Astrocyte (in vitro differentiated cells and primary cell): Measurements from ENCODE around the gene CACNA1C. TPM values are rescaled to one million over a fixed set of nuclear protein-coding genes. Genes with fewer than 3 reads are reported as not detected.

Experiments
- DNase-seq: peaks from one replicate; pipeline ENCODE4 v3.0.0-alpha.2; 2010; ENCODE audit warnings: low read depth
- FAIRE-seq: peaks from 2 replicates; lab custom pipeline; 2011; peaks lifted over from hg19 to GRCh38; lab: Jason Lieb, UNC
- H2AFZ ChIP-seq: 2 replicates; pipeline ENCODE4 v1.6.0; 2012; ENCODE audit warnings: low read depth, low read length, inconsistent platforms
- H3K27ac ChIP-seq: 2 replicates; pipeline ENCODE4 v1.5.1; 2011; ENCODE audit warnings: low read depth, low read length, inconsistent platforms
- H3K27me3 ChIP-seq: 2 replicates; pipeline ENCODE4 v1.6.0; 2011; ENCODE audit warnings: low read length, inconsistent platforms; ENCODE audit not compliant: insufficient read depth
- H3K36me3 ChIP-seq: 2 replicates; pipeline ENCODE4 v1.5.1; 2011; ENCODE audit warnings: low read length, inconsistent platforms; ENCODE audit not compliant: insufficient read depth
- H3K4me1 ChIP-seq: 2 replicates; pipeline ENCODE4 v1.5.1; 2011; ENCODE audit warnings: low read length, inconsistent platforms; ENCODE audit not compliant: insufficient read depth
- H3K4me2 ChIP-seq: 2 replicates; pipeline ENCODE4 v1.6.0; 2012; ENCODE audit warnings: low read length, inconsistent platforms
- H3K4me3 ChIP-seq: 2 replicates; pipeline ENCODE4 v1.5.1; 2011; ENCODE audit warnings: low read depth, mild to moderate bottlenecking, low read length, inconsistent platforms; ENCODE audit not compliant: insufficient read depth
- H3K79me2 ChIP-seq: 2 replicates; pipeline ENCODE4 v1.6.0; 2012; ENCODE audit warnings: mild to moderate bottlenecking, low read length, inconsistent platforms; ENCODE audit not compliant: insufficient read depth
- H3K9ac ChIP-seq: 2 replicates; pipeline ENCODE4 v1.6.0; 2012; ENCODE audit warnings: mild to moderate bottlenecking, low read length, inconsistent platforms
- H3K9me3 ChIP-seq: 2 replicates; pipeline ENCODE4 v1.5.1; 2012; ENCODE audit warnings: low read depth, mild to moderate bottlenecking, low read length, inconsistent platforms; ENCODE audit not compliant: insufficient read depth
- H4K20me1 ChIP-seq: 2 replicates; pipeline ENCODE4 v1.6.0; 2012; ENCODE audit warnings: low read length, inconsistent platforms; ENCODE audit not compliant: insufficient read depth
- H3K27ac Mint-ChIP-seq: one replicate; pipeline ENCODE4 v1.8.0; 2021; ENCODE audit warnings: mild to moderate bottlenecking, mixed read lengths; ENCODE audit not compliant: unreplicated experiment
- H3K27me3 Mint-ChIP-seq: one replicate; pipeline ENCODE4 v1.8.0; 2021; ENCODE audit warnings: low read depth, mixed read lengths; ENCODE audit not compliant: unreplicated experiment
- H3K36me3 Mint-ChIP-seq: one replicate; pipeline ENCODE4 v1.8.0; 2021; ENCODE audit warnings: low read depth, mixed read lengths; ENCODE audit not compliant: unreplicated experiment
- H3K4me1 Mint-ChIP-seq: one replicate; pipeline ENCODE4 v1.8.0; 2021; ENCODE audit warnings: low read depth, mixed read lengths; ENCODE audit not compliant: unreplicated experiment
- H3K4me3 Mint-ChIP-seq: one replicate; pipeline ENCODE4 v1.8.0; 2021; ENCODE audit warnings: mild to moderate bottlenecking, moderate library complexity, mixed read lengths; ENCODE audit not compliant: unreplicated experiment
- H3K9me3 Mint-ChIP-seq: one replicate; pipeline ENCODE4 v1.8.0; 2021; ENCODE audit warnings: mild to moderate bottlenecking, mixed read lengths; ENCODE audit not compliant: unreplicated experiment
- EZH2 ChIP-seq: IDR thresholded peaks from 2 replicates; pipeline ENCODE4 v1.6.1; 2012; ENCODE audit warnings: mild to moderate bottlenecking, low read length, inconsistent platforms; ENCODE audit not compliant: insufficient read depth
- total RNA-seq: library from RNA; stranded (reverse); gene quantifications from 2 replicates; pipeline ENCODE4 v1.2.1, GENCODE V29; 2021
- TF ChIP-seq, protein P1 (sequence below): IDR thresholded peaks from 2 replicates; pipeline ENCODE4 v1.5.1; 2011; ENCODE audit warnings: low read depth, mild to moderate bottlenecking, inconsistent platforms, low read length, moderate library complexity; ENCODE audit not compliant: insufficient read depth

CACNA1C gene
- total RNA-seq, 1 donor from 2014 or later = 2.1 TPM

DNA sequence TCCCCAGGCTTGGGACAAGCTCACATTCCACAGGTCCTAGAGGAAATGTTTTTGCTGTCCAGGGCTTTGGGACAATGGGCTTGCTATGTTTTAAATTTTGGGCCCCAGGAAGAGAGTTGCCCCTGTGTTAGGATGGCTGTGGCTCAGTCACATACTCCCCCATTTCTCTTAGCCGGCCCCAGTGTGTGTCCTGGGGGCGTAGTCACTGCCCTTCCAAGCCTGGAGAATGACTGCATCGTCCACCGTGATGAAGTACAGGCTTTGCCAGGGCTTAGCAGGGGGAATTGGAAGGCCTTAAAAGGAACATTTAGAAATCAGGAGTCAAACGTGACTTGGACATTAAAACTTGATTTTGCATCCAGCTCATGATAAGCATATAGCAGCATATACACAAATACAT is 293.6 kb downstream of the CACNA1C start:
- H3K9me3 ChIP-seq = no peaks in the 10 kb centered on the region
- no peaks in the 10 kb centered on the region for H3K9me3 Mint-ChIP-seq

DNA sequence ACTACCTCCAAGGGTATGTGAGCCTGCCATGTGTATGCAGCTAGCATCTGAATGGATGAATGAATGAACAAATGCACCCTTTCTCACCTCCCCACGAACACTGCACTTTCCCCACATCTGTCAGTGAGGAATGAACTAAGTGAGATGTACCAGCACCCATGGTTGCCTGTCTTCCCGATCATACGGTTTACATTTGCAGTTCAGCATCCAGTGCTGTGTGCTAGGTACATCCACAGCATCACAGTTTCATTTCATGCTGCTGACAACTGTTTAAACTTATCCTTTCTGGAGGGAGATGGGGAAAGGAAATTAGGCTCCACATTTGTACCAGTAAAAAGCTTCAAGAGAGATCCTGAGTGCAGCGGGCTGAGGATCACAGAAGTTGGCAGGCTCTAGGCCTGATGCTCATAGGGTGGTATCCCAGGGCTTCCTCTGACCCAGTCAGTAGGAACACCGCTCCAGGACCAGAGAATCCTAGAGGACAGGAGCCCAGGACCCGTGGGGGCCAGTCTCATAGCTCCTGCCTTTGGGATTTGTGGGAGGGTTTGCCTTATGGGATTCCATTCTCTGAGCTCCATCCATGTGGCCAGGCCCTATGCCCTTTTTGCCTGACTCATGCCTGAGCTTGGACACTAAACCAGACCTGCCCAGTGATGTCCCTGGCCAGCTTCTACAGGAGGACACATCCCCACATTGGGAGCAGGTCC is 294.5 kb downstream of the CACNA1C start:
- no peak overlapping the region for H3K4me3 ChIP-seq
- no peak overlapping the region for H2AFZ ChIP-seq
- Mint-ChIP-seq H3K4me3 (no peak overlapping the region), H3K36me3 (peaks cover 4% of the 10 kb centered on the region), H3K9me3 (no peaks in the 10 kb centered on the region), H3K4me1 (no peaks in the 10 kb centered on the region), H3K27ac (peak overlapping the region; percentile 55), H3K27me3 (peaks cover 30% of the 10 kb centered on the region)
- no peaks in the 10 kb centered on the region for H3K27me3 ChIP-seq
- no peak for DNase-seq
- H3K4me1 ChIP-seq = no peaks in the 10 kb centered on the region
- no peak overlapping the region for H3K9ac ChIP-seq
- no peak overlapping the region for H3K4me2 ChIP-seq
- H4K20me1 ChIP-seq = no peaks in the 10 kb centered on the region
- no peaks in the 10 kb centered on the region for H3K36me3 ChIP-seq
- FAIRE-seq = no peak
- H3K79me2 ChIP-seq = no peaks in the 10 kb centered on the region
- no peak overlapping the region for H3K27ac ChIP-seq
- H3K9me3 ChIP-seq = no peaks in the 10 kb centered on the region
- no peak for TF ChIP-seq EZH2
- TF ChIP-seq, protein P1, sequence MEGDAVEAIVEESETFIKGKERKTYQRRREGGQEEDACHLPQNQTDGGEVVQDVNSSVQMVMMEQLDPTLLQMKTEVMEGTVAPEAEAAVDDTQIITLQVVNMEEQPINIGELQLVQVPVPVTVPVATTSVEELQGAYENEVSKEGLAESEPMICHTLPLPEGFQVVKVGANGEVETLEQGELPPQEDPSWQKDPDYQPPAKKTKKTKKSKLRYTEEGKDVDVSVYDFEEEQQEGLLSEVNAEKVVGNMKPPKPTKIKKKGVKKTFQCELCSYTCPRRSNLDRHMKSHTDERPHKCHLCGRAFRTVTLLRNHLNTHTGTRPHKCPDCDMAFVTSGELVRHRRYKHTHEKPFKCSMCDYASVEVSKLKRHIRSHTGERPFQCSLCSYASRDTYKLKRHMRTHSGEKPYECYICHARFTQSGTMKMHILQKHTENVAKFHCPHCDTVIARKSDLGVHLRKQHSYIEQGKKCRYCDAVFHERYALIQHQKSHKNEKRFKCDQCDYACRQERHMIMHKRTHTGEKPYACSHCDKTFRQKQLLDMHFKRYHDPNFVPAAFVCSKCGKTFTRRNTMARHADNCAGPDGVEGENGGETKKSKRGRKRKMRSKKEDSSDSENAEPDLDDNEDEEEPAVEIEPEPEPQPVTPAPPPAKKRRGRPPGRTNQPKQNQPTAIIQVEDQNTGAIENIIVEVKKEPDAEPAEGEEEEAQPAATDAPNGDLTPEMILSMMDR = no peak

More for the DNA sequence above, 293.6 kb downstream of the CACNA1C start:
- Histone ChIP-seq H3K36me3 (no peaks in the 10 kb centered on the region), H3K9ac (no peak overlapping the region), H4K20me1 (no peaks in the 10 kb centered on the region), H3K27me3 (no peaks in the 10 kb centered on the region), H3K4me2 (no peak overlapping the region), H3K79me2 (no peaks in the 10 kb centered on the region), H2AFZ (no peak overlapping the region), H3K4me1 (peaks cover 7% of the 10 kb centered on the region), H3K27ac (no peak overlapping the region), H3K4me3 (no peak overlapping the region)
- Mint-ChIP-seq H3K4me1 (peaks cover 7% of the 10 kb centered on the region), H3K27me3 (peaks cover 22% of the 10 kb centered on the region), H3K27ac (no peak overlapping the region), H3K36me3 (peaks cover 4% of the 10 kb centered on the region), H3K4me3 (no peak overlapping the region)
- TF ChIP-seq EZH2 = no peak
- TF ChIP-seq, protein P1 = no peak
- DNase-seq = no peak
- no peak for FAIRE-seq

DNA sequence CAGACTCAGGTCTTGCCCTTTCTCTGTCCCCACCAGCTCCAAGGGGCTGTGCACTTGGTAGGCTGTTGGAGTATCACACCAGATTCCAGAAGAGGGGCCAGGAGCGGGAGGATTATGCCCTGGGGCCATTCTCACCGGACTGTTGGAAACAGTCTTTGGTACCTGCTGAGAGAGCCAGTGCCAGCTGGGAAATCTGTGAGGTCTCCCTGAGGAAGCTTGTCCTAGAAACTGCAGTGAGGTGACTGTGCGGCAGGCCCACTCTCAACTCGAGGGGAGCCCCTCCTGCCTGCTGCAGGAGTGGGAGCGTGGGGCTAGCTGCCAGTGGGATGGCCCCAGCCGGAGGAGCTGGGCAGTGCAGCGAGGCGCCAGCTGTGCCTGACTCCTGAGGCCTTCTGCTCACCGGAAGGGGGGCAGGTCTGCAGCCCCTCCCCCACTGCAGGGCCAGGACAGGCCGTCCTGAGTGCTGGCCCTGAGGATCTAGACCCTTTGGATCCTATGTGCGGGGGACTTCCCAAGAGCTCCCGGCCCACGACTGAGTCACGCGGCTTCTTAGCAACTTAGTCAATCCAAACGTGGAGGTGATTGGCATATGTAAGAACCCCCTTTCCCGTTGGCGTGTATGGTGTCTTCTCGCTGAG is 295.2 kb downstream of the CACNA1C start:
- peaks cover 36% of the 10 kb centered on the region for H3K27me3 Mint-ChIP-seq
- no peaks in the 10 kb centered on the region for H4K20me1 ChIP-seq
- H3K4me2 ChIP-seq = no peak overlapping the region
- DNase-seq = no peak
- H3K9me3 Mint-ChIP-seq = no peaks in the 10 kb centered on the region
- TF ChIP-seq, protein P1 = no peak
- no peak for TF ChIP-seq EZH2
- H2AFZ ChIP-seq = no peak overlapping the region
- H3K36me3 Mint-ChIP-seq = peaks cover 4% of the 10 kb centered on the region
- no peaks in the 10 kb centered on the region for H3K4me1 Mint-ChIP-seq
- H3K4me1 ChIP-seq = no peaks in the 10 kb centered on the region
- no peaks in the 10 kb centered on the region for H3K36me3 ChIP-seq
- no peaks in the 10 kb centered on the region for H3K79me2 ChIP-seq
- no peaks in the 10 kb centered on the region for H3K27me3 ChIP-seq
- no peaks in the 10 kb centered on the region for H3K9me3 ChIP-seq
- H3K27ac Mint-ChIP-seq = no peak overlapping the region
- no peak overlapping the region for H3K9ac ChIP-seq
- no peak overlapping the region for H3K4me3 Mint-ChIP-seq
- FAIRE-seq = no peak
- no peak overlapping the region for H3K4me3 ChIP-seq
- no peak overlapping the region for H3K27ac ChIP-seq
